ENCODE results near the gene CCDC18. TPM values are rescaled to one million over a fixed set of nuclear protein-coding genes. Genes with fewer than 3 reads are reported as not detected.

The CCDC18 gene
- total and polyA plus RNA-seq, 4 donors: 2.7 to 8.5 (median 7.2) TPM

DNA sequence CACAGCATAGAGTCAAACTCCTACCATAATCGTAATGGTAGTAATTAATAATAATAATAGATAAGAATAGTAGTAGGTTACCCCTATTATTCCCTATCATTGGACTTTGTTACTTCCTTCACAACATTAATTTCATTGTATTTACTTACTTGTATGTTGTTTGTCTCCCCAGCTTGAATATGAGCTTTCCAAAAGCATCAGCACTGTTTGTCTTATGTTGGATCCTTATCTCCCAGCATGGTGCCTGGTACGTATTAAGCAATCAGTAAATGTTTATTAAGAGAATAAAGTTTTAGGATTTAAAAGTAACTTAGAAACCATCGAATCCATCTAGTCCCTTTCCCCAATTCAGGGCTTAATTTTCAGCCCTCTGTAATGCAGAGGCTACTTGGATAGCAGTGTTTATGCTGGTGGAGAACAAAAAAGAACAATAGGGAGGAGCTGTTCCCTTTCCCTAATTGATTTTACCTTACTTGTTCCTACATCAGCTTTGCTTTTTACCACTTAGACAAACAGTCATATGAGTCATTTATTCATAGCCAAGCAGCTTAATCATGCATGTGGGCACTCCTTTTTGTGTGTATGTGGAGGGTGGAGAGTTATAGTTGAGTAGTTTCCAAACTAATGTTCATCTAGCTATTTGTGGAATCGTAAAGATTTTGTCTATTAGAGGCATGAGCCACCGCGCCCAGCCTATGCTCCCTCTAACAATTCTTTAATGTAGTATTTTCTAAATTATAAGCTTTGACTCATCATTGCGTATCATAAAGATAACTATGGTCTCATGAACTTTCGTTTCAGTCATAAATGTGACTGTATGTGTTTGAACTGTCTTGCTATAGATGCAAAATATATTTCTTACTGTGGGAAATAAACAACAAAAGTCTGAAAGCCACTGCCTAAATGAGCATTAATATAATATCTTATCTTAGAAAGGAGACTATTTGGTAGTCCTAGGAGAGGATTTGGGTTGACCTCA lies 144.3 kb downstream of the CCDC18 start:
- no peak overlapping the region for H3K4me3 ChIP-seq (ENCODE audit: low read depth in 1 of 3, low read length in 3 of 3)
- H3K27me3 ChIP-seq (ENCODE audit: control insufficient read depth in 4 of 4, insufficient read depth in 4 of 4, low read length in 3 of 4): no peaks in the 10 kb centered on the region

More for the DNA sequence above, 144.3 kb downstream of the CCDC18 start:
- Histone ChIP-seq H3K4me1 (ENCODE audit: control insufficient read depth in 4 of 4, insufficient read depth in 4 of 4, low read length in 3 of 4) (peaks cover 0 to 3% (median 1%) of the 10 kb centered on the region in 4 donors), H3K9ac (ENCODE audit: low read depth in 1 of 2, low read length in 2 of 2) (no peak overlapping the region), H3K9me3 (ENCODE audit: control insufficient read depth in 4 of 4, low read length in 3 of 4) (no peaks in the 10 kb centered on the region), H3K36me3 (ENCODE audit: control insufficient read depth in 4 of 4, insufficient read depth in 3 of 4, low read depth in 1 of 4, low read length in 3 of 4) (no peaks in the 10 kb centered on the region), H3K27ac (ENCODE audit: low read depth in 1 of 2, low read length in 2 of 2) (no peak overlapping the region)
- DNase-seq (ENCODE audit: low spot score): no peak
- TF ChIP-seq, protein P1, sequence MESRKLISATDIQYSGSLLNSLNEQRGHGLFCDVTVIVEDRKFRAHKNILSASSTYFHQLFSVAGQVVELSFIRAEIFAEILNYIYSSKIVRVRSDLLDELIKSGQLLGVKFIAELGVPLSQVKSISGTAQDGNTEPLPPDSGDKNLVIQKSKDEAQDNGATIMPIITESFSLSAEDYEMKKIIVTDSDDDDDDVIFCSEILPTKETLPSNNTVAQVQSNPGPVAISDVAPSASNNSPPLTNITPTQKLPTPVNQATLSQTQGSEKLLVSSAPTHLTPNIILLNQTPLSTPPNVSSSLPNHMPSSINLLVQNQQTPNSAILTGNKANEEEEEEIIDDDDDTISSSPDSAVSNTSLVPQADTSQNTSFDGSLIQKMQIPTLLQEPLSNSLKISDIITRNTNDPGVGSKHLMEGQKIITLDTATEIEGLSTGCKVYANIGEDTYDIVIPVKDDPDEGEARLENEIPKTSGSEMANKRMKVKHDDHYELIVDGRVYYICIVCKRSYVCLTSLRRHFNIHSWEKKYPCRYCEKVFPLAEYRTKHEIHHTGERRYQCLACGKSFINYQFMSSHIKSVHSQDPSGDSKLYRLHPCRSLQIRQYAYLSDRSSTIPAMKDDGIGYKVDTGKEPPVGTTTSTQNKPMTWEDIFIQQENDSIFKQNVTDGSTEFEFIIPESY (IDR thresholded peaks at IDR 0.05): no peak
- TF ChIP-seq HNF4A (conservative IDR thresholded peaks at IDR 0.05) (peak; percentile 45 to 52), RAD21 (IDR thresholded peaks at IDR 0.05) (peak in 1 of 2 donors; percentile 8), YY1 (IDR thresholded peaks at IDR 0.05) (peak; percentile 62), SP1 (IDR thresholded peaks at IDR 0.05) (peak; percentile 28), RXRA (IDR thresholded peaks at IDR 0.05) (peak in 1 of 2 donors; percentile 17)
- TF ChIP-seq, protein P2, sequence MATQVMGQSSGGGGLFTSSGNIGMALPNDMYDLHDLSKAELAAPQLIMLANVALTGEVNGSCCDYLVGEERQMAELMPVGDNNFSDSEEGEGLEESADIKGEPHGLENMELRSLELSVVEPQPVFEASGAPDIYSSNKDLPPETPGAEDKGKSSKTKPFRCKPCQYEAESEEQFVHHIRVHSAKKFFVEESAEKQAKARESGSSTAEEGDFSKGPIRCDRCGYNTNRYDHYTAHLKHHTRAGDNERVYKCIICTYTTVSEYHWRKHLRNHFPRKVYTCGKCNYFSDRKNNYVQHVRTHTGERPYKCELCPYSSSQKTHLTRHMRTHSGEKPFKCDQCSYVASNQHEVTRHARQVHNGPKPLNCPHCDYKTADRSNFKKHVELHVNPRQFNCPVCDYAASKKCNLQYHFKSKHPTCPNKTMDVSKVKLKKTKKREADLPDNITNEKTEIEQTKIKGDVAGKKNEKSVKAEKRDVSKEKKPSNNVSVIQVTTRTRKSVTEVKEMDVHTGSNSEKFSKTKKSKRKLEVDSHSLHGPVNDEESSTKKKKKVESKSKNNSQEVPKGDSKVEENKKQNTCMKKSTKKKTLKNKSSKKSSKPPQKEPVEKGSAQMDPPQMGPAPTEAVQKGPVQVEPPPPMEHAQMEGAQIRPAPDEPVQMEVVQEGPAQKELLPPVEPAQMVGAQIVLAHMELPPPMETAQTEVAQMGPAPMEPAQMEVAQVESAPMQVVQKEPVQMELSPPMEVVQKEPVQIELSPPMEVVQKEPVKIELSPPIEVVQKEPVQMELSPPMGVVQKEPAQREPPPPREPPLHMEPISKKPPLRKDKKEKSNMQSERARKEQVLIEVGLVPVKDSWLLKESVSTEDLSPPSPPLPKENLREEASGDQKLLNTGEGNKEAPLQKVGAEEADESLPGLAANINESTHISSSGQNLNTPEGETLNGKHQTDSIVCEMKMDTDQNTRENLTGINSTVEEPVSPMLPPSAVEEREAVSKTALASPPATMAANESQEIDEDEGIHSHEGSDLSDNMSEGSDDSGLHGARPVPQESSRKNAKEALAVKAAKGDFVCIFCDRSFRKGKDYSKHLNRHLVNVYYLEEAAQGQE (IDR thresholded peaks at IDR 0.05): no peak
- TF ChIP-seq, protein P3, sequence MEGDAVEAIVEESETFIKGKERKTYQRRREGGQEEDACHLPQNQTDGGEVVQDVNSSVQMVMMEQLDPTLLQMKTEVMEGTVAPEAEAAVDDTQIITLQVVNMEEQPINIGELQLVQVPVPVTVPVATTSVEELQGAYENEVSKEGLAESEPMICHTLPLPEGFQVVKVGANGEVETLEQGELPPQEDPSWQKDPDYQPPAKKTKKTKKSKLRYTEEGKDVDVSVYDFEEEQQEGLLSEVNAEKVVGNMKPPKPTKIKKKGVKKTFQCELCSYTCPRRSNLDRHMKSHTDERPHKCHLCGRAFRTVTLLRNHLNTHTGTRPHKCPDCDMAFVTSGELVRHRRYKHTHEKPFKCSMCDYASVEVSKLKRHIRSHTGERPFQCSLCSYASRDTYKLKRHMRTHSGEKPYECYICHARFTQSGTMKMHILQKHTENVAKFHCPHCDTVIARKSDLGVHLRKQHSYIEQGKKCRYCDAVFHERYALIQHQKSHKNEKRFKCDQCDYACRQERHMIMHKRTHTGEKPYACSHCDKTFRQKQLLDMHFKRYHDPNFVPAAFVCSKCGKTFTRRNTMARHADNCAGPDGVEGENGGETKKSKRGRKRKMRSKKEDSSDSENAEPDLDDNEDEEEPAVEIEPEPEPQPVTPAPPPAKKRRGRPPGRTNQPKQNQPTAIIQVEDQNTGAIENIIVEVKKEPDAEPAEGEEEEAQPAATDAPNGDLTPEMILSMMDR (IDR thresholded peaks at IDR 0.05; ENCODE audit: low read depth, low read length, missing input control): no peak
- WGBS: 74% methylated on average over 8 of the region's 8 CpGs

Small RNA genes lying within 50 kb of the gene (small RNA-seq; reads per million reads assigned to genes)
- gene AC126124.1: not detected
- gene AL139421.1: not detected

Other genes starting within 250 kb of the CCDC18 start
- 10 to 100 TPM in 1 of 2 donors, 1 to 10 TPM in 1; 7.9 to 11.6 TPM for gene DIPK1A, start 219.3 kb upstream of the CCDC18 start, total RNA-seq
- 10 to 100 TPM in 1 of 2 donors, 1 to 10 TPM in 1; 9.9 to 10.4 TPM for gene DIPK1A, start 219.3 kb upstream of the CCDC18 start, polyA plus RNA-seq
- gene MTF2, start 101.4 kb upstream of the CCDC18 start, total RNA-seq: 10 to 100 TPM; 14.9 to 17.8 TPM
- 10 to 100 TPM in 1 of 2 donors, 1 to 10 TPM in 1; 3.2 to 10.3 TPM for gene MTF2, start 101.4 kb upstream of the CCDC18 start, polyA plus RNA-seq
- 100 to 1,000 TPM in 1 of 2 donors, 10 to 100 TPM in 1; 89.8 to 121 TPM for gene TMED5, start 311 bp upstream of the CCDC18 start, total RNA-seq
- 10 to 100 TPM; 72.9 to 81.6 TPM for gene TMED5, start 311 bp upstream of the CCDC18 start, polyA plus RNA-seq
- gene DR1, start 165.2 kb downstream of the CCDC18 start, total RNA-seq: 10 to 100 TPM; 13.5 to 20.5 TPM
- gene DR1, start 165.2 kb downstream of the CCDC18 start, polyA plus RNA-seq: 10 to 100 TPM in 1 of 2 donors, 1 to 10 TPM in 1; 9.4 to 10.9 TPM